ENCODE results near the gene NGRN.

NGRN gene, protein sequence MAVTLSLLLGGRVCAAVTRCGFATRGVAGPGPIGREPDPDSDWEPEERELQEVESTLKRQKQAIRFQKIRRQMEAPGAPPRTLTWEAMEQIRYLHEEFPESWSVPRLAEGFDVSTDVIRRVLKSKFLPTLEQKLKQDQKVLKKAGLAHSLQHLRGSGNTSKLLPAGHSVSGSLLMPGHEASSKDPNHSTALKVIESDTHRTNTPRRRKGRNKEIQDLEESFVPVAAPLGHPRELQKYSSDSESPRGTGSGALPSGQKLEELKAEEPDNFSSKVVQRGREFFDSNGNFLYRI

DNA sequence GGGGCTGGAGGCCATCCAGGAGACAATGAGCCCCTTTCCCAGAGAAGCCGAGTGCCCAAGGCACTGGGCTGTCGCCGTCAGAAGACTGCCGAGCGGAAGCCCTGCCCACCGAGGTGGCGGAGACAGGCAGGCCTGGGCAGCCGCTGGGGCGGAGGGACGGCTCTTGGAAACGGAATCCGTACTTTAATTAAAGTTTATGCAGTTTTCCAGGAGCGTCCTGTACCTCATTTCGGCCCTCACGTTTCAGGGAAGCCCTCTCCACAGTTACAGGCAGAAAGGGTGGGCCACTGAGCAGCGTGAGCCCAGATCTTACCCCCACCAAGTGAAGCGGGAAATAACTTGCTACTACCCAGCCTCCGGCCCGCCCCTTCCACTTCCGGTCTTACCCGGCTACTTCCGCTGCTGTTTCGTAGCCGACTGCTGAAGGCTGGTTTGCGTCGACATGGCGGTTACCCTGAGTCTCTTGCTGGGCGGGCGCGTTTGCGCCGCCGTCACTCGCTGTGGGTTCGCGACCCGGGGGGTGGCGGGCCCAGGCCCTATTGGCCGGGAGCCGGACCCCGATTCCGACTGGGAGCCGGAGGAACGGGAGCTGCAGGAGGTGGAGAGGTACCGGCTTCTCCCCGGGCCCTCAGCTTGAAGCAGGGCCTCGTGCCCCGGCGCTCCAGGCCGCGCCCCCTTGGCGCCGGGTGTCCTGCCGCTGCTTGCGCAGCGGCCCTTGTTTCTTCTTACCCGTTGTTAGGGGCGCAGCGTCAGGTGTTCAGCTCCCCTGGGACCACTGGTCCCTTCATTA is at the start of gene NGRN:
Gene NGRN (plus strand): TSS at position 402 of the 790 bp plus-strand sequence. CDS start 41 bp downstream, at position 443.
- DNase-seq = peak; percentile 40

- DNase-seq = no peak
Measured at GRCh38 chr15:90217671-90218394, 47.6 kb upstream of the NGRN start.

- DNase-seq = no peak
Measured at GRCh38 chr15:90219421-90220141, 45.9 kb upstream of the NGRN start.

DNA sequence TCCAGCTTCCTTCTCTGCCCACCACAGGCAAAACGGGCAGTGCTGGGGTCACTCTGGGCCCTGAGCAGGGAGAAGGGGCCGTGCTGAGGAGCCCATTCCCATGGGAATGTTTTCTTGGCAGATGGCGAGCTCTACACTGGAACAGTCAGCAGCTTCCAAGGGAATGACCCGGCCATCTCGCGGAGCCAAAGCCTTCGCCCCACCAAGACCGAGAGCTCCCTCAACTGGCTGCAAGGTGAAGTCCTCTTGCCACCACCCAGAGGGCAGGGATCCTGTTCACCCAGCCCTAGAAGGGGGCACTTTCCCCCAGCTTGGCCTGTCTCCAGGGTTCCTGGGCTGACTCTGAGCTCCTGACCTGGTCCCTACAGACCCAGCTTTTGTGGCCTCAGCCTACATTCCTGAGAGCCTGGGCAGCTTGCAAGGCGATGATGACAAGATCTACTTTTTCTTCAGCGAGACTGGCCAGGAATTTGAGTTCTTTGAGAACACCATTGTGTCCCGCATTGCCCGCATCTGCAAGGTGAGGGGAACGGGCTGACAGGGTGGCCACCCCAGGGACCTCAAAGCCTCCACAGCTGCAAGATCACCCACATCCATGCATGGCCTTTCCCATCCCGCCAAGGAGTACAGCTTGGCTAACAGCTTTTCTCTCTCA is 44.1 kb upstream of the NGRN start:
- peak; percentile 37 for DNase-seq

DNA sequence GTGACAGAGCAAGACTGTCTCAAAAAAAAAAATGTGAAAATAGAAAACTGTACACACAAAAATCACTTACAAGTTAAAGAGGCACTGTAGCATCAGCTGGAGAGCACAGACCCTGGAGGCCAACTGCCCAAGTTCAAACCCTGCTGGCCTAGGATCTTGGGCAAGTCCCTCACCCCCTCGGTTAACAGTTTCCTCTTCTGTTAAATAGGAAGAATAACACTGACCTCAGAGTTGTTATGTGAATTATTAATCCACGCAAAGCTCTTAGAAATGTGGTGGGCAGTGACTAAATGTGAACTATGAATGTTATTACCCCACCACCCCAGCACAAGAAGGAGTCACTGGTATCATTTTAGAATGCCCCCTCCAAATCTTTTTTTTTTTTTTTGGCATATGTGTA is 42.9 kb upstream of the NGRN start:
- no peak for DNase-seq

DNA sequence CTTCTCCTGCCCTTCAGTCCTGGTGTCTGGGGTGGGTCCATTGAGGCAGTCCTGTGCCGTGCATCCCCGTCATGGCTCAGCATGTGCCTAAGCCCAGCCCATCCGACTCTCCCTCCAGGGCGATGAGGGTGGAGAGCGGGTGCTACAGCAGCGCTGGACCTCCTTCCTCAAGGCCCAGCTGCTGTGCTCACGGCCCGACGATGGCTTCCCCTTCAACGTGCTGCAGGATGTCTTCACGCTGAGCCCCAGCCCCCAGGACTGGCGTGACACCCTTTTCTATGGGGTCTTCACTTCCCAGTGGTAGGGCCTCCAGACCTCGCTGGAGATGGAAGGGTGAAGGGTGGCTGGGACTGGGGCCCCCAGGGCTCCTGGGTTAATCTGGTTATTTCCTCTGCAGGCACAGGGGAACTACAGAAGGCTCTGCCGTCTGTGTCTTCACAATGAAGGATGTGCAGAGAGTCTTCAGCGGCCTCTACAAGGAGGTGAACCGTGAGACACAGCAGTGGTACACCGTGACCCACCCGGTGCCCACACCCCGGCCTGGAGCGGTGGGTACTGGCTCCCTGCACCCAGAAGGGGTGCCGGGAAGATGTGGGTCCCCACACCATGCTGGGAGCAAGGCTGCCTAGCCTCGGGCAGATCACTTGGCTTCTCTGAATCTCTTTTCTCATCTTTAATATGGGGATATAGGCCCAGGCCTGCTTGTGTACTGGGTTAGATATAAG is 41.9 kb upstream of the NGRN start:
- DNase-seq = no peak

DNA sequence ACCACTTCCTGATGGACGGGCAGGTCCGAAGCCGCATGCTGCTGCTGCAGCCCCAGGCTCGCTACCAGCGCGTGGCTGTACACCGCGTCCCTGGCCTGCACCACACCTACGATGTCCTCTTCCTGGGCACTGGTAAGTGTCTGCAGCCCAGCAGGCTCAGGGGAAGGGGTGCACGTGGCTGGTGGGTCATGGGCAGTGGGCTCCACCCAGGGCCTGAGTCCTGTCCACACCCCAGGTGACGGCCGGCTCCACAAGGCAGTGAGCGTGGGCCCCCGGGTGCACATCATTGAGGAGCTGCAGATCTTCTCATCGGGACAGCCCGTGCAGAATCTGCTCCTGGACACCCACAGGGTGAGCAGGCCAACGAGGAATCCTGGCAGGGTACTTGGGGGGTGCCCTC is 40.4 kb upstream of the NGRN start:
- no peak for DNase-seq

- DNase-seq = no peak
Measured at GRCh38 chr15:90225504-90226234, 39.8 kb upstream of the NGRN start.

DNA sequence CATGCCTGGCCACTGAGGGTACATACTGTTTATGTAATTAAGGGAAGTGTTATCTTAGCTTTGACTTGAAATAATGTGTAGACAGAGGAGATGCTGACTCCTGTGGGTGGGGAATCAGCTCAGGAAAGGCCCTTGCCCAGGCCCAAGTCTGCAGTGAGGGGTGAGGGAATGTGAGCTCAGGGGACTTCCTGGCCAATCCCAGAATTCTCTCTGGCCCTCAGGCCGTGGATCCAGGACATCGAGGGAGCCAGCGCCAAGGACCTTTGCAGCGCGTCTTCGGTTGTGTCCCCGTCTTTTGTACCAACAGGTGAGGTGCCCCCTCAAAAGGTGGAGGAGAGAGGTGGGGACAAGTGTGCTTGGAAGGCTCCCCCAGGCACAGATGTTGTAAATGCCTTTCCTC is 38.1 kb upstream of the NGRN start:
- DNase-seq = no peak

DNA sequence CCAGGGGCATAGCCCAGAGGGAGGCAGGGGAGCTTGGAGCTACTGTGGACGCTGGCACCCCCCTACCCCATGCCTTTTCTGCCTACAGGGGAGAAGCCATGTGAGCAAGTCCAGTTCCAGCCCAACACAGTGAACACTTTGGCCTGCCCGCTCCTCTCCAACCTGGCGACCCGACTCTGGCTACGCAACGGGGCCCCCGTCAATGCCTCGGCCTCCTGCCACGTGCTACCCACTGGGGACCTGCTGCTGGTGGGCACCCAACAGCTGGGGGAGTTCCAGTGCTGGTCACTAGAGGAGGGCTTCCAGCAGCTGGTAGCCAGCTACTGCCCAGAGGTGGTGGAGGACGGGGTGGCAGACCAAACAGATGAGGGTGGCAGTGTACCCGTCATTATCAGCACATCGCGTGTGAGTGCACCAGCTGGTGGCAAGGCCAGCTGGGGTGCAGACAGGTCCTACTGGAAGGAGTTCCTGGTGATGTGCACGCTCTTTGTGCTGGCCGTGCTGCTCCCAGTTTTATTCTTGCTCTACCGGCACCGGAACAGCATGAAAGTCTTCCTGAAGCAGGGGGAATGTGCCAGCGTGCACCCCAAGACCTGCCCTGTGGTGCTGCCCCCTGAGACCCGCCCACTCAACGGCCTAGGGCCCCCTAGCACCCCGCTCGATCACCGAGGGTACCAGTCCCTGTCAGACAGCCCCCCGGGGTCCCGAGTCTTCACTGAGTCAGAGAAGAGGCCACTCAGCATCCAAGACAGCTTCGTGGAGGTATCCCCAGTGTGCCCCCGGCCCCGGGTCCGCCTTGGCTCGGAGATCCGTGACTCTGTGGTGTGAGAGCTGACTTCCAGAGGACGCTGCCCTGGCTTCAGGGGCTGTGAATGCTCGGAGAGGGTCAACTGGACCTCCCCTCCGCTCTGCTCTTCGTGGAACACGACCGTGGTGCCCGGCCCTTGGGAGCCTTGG is 37.4 kb upstream of the NGRN start:
- no peak for DNase-seq

DNA sequence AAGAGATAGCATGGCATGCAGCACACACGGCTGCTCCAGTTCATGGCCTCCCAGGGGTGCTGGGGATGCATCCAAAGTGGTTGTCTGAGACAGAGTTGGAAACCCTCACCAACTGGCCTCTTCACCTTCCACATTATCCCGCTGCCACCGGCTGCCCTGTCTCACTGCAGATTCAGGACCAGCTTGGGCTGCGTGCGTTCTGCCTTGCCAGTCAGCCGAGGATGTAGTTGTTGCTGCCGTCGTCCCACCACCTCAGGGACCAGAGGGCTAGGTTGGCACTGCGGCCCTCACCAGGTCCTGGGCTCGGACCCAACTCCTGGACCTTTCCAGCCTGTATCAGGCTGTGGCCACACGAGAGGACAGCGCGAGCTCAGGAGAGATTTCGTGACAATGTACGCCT is 36.5 kb upstream of the NGRN start:
- no peak for DNase-seq

DNA sequence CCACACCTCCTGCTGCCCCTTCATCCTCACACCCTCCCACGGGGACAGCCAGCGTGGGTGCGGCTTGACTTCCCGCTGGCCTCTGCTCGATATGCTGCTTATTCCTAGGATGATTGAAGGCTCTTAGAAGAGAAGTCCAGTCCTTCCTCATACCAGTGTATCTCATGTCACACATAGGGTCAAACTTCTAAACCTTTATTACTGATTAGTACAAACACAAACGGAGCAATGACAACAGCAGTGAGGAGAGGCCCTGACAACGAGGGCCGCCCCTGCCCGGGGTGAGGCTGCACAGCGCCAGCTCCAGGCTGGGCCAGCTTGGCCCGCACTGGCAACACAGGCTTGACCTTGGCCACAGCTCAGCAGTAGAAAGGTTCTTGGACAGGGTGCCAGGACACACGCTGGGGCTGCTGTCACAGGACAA is 35.4 kb upstream of the NGRN start:
- no peak for DNase-seq

DNA sequence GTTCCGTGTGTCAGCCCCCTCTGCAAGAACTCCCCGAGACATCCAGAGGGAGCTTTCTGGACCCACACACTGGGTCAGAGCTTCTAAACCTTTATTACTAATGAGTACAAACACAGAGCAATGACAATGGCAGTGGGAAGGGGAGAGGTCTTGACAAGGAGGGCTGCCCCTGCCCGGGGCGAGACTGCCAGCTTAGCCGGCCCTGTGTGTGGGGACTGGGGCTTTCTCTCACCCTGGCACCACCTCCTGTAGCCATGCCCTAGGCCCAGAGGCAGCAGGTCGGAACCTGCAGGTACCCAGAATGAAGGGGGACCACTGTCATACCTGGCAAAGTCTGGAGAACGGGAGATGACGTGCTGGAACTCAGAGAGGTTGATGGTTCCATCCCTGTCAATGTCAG is 34.9 kb upstream of the NGRN start:
- DNase-seq = no peak

- no peak for DNase-seq
Measured at GRCh38 chr15:90231028-90232017, 34.1 kb upstream of the NGRN start.

GRCh38 chr15:90232196-90232595 is 33.3 kb upstream of the NGRN start:
- no peak for DNase-seq

- DNase-seq = no peak
Measured at GRCh38 chr15:90232941-90233386, 32.5 kb upstream of the NGRN start.

DNA sequence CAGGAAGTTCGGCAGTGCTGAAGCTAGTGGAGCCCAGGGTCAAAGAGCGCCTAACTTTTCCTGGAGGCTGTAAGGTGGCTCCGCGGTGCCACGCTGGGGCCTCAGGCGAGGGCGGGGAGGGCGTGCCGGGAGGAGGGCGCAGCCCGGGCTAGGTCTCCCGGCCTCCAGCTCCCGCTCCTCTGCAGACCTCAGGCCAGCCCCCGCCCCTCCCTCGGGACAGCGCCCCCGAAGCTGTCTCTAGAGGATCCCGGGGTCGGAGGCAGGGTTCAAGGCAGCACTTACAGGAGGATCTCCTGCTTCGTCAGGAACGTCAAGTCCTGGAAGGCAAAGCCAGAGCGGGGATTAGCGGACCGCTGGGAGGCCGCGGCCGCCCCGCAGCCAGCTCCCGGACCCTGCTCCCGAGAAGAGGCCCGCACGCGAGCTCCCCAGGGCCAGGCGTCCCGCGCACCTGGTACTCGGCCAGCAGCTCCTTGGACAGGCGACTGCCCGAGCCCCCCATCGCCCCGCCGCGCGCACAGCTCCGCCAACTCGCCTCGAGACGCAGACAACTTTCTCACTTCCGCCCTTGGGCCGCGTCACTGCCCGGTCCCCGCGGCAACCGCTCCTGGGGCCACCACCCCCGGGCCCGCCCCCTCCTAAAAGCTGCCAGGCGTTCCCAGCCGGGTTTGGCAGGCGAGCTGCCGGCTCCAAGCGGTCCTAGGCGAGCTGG is 31.9 kb upstream of the NGRN start, which contains the start of gene CIB1:
Gene CIB1 (minus strand): TSS at position 555 of the 709 bp plus-strand sequence. CDS start 56 bp downstream, at position 499.
- DNase-seq = peak; percentile 86
